ENCODE data around the gene COL18A1.
A peak's percentile ranks its signal among the peaks of the same experiment; 100 is the strongest.

Gene COL18A1

DNA sequence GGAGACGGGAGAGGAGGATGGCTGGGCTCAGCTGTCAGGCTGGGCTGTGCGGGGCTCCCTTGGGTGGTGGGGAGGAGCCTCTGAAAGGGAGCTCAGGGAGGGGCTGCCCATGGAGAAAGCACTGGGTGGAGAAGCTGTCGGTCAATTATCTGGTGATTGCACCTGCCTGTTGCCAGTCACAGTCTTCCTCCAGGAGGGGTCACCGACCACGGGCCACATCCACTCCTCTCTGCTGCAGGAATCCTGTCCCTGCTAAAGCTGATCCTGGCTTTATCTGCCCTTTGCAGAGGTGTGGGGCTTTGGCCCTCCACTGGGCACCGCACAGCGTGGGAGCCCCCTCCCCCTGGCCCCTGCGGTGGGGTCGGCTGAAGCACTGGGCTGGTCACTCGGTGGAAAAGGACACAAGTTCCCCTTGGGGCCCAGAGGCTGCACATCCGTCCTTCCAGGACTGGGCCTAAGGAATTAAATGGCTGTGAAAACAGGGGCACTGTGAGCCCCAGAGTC, 21.8 kb upstream of the COL18A1 start:
- DNase-seq (ENCODE audit: low spot score): no peak

DNA sequence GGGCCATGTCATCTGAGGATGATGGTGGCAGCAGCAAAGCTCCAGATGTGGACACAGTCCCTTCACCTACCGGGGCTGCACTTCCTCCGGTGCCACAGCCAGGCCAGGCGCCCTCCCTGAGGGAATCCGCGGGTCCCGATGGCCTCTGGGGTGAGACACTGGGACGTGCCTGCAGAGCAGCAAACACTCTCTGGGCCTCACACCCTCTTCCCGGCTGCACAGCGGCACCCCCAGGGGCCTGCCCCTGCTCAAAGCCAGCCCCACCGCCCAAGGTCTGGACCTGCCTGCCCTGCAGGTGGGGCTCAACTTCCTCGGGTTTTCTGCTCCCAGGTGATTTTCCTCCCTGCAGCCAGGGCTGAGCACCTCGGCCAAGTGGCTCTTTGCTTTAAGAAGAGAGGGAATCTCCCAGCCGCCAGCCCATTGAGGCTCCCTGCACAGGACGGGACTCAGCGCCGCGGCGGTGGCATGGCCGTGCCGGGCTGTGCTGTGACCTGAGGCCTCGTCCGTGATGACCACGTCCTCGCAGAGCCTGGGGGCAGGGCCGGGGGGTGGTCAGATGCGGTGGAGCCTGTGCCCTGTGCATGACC, 21.3 kb upstream of the COL18A1 start:
- DNase-seq (ENCODE audit: low spot score): no peak

DNA sequence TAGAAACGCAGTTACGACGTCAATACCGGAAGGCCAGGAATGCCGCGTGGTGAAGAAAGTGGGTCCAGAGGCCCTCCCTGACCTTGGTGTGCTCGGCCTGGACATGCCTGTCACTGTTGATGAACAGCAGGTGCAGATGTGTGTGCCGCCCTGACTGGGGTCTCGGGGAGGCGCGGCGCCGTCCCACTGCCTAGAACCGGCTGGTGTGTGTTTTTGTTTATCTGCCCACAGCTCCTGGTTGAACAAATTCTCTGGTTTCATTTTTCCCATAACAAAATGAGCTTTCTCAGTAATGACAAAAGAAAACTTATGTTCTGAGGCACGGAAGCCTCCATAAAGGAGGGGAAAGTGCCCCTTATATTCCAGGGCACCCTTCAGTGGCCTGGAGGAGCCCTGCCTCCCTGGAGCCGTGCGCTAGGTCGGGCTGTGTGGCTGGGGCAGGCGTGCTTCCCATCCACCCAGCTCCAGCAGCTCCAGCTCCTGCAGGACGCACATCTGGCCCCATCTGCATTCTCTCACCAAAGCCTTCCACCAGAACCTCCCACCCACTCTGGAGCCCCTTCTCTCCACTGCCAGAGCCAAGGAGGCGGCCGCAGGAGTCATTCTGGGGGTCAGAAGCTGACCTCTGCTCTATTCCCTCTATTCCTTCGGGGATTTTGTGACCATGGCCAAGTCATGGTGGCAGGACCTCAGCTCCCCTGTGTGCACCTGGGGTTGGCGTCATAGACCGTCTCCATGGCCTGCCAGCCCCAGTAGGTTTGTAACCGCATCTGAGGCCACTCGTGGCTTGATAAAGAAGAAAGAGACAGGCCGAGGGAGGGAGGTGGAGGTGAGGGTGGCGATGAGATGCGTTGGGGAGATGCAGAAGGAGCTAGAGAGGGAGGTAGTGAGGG, 20.1 kb upstream of the COL18A1 start:
- DNase-seq (ENCODE audit: low spot score): no peak

DNA sequence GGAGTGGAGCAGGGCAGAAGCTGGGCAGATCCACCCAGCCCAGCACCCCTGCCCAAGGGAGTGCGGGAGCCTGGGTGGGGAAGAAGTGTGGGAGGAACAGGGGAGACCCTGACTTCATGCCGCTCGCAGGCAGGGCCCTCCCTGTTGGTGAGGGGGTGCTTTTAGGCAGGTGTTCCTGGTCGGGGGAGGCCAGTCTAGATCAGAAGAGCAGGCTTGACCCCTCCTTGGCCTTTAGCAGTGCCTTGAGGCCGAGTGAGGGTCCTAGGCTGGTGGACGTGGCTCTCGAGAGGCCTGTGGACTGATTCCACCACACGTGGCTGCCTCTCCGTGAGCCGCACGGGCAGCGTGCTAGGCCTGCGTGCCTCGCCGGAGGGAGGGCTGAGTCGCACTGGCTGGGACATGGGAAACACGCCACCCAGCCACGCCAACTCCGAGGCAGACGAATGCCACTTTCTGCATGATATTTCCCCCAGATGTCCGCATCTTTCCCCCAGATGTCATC, 19.4 kb upstream of the COL18A1 start:
- no peak for DNase-seq (ENCODE audit: low spot score)

DNA sequence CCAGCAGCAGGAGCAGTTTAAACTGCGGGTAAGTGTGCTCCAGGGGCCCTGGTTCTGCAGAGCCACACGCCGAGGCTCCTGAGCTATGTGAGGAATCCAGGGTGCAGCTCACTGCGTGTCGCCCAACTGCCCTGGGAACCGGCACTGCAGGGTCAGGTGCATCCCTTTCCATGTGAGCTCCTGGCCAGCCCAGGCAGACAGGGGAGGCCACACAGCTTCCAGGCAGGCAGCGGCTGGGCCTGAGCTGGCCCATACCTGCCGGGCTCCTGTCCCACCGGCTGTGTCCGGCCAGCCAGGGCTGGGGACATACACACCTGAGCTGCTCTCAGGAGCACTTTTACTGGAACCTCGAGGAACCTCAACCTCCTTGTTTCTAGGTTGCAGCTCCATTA, 18.6 kb upstream of the COL18A1 start:
- DNase-seq (ENCODE audit: low spot score): peak; percentile 35

DNA sequence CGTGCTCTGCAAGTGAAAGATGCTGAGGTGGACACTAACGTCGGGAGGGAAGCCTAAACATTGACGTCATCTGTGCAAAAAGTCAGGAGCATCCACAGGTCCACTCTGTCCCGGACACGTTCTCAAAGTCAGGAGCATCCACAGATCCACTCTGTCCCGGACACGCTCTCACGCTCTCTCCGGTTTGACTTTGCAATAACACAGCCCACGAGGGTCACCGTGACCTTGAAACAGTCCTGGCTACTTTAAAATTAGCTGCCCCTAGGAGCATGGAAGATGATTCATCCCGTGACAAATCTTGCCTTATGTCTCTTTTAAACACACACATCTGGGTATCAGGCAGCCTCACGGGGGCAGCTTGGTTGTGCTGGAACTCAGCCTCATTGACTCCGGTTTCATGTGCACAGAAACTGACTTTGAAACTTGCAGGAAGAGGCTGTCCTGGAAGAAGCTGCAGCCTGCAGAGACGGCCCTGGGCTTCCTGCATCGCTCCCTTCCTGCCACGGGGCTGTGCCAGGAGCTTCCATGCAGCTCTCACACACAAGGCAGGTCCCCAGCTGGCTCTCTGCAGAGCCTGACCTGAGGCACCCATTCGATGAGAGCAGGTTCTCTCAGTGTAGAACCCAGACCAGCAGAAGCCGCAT, 18.1 kb upstream of the COL18A1 start:
- peak; percentile 31 for DNase-seq (ENCODE audit: low spot score)

DNA sequence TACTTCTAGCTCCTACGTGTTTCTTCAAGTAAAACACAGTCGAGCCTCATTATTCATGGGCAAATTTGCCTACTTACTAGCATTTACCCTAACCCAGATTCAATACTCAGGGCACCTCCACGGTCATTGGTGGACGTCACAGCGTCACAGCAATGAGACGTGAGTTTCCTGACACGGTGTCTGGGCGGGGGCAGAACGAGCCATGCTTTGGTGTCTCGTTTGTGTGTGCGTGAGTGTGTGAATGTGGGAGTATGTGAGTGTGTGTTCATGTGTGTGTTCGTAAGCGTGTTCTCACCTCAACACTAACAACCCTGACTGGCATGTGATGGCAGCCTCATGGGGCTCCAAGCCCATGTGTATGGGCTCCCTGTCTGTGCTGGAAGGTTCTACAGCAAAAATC, 17.5 kb upstream of the COL18A1 start:
- DNase-seq (ENCODE audit: low spot score): no peak

DNA sequence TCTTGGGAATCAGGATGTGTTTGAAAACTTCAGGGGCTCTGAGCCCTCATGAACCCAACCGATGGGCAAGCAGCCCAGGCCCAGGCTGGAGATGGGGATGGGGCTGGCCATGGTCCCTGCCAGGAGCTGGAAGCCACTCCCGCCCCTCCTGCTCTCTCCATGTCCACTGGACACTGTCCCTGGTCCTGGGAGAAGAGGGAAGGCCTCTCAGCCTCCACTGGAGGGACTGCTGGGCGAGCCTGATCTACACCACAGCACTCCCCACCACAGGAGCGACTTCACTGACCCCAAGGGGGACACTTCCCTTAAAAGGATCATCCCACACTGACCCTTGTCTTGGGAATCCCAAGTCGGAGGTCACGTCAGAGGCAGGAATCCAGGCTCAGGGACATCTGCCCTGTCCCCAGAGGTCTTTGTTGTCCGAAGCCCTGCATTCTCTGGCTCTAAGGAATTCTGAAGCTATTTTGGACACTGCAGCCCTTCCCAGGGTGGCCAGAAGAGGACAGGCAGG, 16.9 kb upstream of the COL18A1 start:
- DNase-seq (ENCODE audit: low spot score): no peak

DNA sequence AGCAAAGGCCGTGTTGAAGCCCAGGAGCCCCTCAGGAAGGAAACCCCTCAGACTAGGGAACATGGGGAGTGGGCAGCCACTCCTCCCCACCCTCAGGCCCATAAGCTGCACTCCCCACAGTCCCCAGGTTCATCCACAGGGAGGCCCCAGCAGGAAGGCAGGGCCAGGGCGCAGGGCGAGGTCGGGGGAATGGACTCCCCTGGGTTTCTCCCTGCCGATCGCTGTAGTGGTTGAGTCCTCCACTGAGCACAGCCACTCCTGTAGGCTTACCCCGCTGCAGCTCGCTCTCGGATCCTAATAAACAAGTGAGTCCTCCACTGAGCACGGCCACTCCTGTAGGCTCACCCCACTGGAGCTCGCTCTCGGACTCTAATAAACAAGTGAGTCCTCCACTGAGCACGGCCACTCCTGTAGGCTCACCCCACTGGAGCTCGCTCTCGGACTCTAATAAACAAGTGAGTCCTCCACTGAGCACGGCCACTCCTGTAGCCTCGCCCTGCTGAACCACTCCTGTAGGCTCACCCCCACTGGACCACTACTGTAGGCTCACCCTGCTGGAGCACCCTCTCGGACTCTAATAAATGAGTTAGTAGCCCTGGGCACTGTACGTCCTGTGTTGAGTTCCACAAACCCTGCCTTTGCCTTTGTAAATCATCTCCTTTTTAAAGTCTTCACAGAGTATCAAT, 16.2 kb upstream of the COL18A1 start:
- DNase-seq (ENCODE audit: low spot score): no peak

DNA sequence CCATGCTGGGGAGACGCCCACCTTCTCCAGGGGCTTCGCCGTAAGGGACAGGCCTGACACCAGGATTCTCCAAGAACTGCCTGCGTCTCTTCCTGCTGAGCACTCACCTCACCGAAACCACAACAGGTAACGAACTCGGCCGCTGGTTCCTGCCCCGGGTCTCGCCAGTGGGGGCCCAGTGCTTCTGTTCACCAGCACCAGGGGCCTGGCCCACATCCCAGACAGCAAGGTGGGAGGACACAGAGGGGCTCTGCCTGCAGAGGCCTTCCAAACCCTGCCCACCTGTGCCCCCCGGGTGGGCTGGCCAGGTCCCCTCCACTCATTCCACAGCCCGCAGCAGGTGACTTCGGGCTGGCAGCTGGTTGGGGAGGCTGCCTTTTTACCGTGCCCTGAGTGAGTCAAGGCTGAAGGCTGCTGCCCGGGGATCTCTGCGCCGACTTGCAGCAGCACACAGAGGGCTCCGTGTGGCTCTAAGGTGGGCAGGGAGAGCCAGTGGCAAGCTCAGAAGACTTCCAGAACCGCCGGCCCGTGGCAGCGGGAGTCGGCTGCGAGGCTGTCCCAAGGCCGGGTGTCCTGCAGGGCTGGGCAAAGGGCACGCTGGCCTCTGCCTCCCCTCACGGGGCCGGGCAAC, 14.7 kb upstream of the COL18A1 start:
- DNase-seq (ENCODE audit: low spot score): no peak

DNA sequence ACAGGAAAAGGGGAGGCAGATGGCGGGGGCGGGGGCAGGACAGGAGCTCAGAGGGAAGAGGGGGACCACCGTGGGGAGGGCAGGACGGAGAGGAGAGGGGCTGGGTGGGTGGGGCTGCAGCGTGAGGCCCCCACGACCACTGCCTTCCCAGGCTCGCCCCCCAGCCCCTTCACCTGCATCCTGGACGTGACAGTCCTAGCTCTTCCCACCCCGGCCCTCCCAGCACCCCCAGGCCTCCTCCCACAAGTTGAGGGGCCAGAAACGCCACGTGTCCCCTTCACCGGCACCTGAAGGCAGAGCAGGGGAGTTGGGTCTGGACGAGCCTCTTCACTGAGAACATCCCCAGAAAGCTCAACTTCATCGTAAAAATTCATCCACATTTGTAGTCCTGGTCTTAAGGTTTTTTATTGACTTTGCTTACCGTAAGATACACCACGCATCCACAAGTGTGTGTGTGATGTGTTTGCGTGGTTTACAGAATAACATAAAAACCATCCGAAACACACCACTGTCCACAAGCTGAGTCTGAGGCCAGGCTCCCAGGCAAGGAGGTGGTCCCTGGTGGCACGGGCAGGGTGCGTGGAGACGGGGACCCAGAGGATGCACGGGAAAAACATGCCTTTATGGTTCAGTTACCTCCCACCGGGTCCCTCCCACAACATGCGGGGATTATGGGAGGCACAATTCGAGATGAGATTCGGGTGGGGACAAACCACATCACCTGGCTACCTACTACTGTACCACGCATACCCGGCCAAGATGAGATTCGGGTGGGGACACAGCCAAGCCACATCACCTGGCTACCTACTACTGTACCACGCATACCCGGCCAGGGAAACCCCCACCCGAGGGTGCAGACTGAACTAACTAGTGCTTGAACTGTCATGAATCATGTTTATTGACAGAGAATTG, 13.9 kb upstream of the COL18A1 start:
- no peak for DNase-seq (ENCODE audit: low spot score)

DNA sequence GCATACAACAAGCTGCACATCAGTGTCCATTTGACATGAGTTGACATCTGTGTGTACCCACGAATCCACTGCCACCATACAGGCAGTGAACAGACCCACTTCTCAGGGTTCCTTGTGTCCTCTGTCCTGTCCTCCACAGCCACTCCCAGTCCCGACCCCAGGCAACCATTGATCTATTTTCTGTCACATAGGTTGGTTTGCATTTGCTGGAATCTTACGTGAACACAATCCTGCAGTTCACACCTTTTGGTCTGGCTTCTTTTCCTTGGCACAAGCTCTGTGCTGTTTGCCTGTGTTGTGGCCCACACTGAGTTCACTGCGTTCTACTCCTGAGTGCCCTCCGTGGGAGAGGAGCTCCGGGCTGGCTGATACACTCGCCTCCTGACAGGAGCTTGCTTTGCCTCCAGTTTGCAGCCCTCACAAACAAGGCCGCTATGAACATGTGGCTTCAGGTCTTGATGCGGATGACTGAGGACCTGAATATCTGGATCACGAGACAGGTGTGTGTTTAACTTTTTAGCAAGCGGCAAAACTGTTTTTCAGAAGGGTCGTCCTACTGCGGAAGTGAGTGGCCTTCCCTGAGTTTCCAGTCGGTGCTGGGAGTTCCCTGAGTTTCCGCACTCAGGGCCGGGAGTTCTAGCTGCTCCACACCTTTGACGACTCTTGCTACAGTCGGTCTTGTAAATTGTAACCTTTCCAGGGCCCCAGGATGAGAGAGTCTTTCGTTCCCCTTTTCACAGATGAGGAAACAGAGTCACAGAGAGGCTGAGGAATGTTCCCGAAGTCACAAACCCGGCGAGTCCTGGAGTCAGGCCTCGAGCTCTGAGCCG, 13.0 kb upstream of the COL18A1 start:
- DNase-seq (ENCODE audit: low spot score): no peak

DNA sequence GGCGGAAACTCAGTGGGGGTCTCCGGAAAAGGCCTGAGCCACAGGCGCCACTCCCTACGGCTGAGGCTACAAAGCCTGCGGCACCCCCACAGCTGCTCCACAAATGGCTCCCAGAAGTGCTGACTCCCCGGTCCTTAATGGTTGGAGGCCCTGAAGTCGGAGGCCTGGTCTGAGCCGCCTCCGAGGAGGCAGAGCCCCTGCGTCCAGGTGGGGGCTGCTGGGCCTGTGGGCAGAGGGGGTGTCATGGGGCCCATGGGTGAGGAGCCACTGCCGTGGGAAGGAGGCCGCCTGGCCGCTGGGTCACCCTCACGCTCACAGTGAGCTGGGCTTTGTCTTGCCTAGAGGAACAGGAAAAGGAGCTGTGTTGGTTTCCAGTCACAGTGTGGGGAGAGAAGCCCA, 12.4 kb upstream of the COL18A1 start:
- DNase-seq (ENCODE audit: low spot score): no peak

DNA sequence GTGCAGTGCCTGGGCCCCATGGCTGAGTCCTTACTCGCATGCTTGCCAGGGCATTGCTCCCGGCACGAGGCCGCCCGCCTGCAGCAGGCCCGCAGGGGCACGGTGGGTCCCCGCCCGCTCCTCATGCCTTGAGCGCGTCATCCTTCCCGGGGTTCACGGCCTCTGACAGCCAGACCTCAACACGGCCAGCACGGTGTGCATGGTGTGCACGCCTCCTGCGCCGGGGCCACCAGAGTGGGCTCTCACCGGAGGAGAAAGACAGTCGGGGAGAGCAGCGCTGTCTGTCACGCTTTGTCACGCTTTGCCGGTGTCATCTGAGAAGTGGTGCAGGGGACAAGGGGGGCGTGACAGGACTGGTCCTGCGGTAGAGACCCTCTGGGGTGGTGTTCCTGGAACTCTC, 11.9 kb upstream of the COL18A1 start:
- no peak for DNase-seq (ENCODE audit: low spot score)

DNA sequence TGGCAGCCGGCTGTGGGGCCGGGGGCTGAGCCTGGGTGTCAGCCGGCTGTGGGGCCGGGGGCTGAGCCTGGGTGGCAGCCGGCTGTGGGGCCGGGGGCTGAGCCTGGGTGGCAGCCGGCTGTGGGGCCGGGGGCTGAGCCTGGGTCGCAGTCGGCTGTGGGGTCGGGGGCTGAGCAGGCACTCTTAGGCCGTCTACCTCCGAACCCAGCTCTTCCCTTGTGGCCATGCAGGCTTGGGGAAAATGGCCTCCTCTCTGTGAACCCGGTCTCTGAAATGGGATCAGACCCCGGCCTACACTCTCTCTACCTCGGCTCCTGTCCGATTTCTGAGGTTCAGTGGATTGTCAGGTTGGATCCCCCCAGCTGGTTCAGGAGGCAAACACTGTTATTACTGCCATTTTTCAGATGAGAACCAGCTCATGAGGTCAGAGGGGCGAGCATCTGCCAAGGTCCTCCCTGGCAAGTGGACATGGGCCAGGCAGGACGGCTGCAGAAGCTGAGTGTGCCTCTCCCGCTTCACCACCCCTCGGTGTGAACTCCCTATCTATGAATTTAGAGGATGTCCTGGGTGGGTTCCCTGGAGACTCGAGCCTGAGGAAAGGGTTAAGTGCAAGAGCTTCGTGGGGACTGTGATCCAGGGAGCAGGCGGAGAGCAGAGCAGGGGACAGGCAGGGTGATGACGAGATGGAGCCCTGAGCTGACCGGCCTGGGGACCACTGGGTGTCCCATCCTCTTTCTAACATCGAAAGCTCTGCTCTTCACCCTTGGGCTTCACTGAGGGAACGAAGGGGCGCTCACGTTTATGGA, 10.9 kb upstream of the COL18A1 start:
- DNase-seq (ENCODE audit: low spot score): no peak

DNA sequence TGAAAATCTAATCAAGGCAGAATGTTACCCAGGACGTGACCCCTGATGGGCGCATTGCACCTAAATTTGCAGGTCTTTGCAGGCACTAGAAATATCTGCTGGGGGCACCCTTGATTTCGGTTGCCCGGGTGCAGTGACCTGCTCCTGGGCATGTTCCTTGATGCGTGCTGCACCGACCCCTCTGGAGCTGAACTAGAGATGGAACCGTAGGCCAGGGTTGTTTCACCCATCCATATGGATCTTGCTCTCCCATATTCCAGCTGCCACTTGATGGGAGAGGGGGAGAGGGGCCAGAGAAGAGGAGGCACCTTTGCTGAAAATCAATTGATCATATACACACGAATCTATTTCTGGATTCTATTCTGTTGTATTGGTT, 8.4 kb upstream of the COL18A1 start:
- no peak for DNase-seq (ENCODE audit: low spot score)

DNA sequence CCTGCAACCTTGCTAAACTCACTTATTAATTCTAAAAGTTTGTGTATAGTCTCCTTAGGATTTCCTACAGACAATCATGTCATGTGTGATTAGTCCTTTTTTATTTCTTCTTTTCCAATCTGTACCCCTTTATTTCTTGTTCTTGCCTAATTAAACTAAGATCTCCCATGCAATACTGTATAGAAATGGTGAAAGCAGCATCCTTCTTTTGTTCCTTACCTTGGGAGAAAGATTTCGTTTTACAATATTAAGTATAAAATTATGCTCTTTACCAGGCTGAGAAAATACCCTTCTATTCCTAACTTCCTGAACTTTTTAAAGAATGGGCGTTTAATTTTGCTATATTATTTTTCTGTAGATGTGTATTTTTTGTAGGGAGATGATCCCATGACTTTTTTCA, 7.6 kb upstream of the COL18A1 start:
- no peak for DNase-seq (ENCODE audit: low spot score)

DNA sequence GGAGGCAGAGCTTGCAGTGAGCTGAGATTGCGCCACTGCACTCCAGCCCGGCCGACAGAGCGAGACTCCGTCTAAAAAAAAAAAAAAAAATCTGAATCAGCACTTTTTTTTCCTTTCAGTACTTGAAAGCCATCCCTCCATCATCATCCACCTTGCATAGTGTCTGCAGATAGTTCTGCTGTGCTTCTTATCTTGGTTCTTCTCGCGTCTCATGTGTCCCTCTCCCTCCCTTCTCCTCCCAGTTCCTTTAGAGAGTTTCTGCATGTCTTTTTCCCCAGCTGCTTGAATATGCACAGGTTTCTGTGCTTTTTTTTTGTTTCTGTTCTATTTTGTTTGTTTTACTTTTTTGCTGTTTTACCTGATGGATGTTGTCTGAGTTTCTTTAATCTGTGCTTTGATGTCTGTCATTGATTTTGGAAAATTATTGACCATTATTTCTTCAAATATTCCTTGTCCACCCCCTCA, 3.9 kb upstream of the COL18A1 start:
- no peak for DNase-seq (ENCODE audit: low spot score)

All from SW480 (cell line).